Upper lobe of left lung (tissue), 4 donors: ENCODE results near the gene CYB5A.

Experiments
- CTCF ChIP-seq, 6 experiments: fragments of 450-650 bp in 4 of 6; fragments of 200-600 bp in 2 of 6; sonication (generic) in 2 of 6; IDR thresholded peaks; one replicate each; pipeline ENCODE4 v1.5.1; 2016 to 2019; ENCODE audit warnings: antibody characterized with exemption in 6 of 6
- POLR2A ChIP-seq, 4 donors: fragments of 450-650 bp; IDR thresholded peaks; one replicate each; pipeline ENCODE4 v1.5.1; 2016 to 2017; ENCODE audit warnings: antibody characterized with exemption in 4 of 4, mild to moderate bottlenecking in 2 of 4
- POLR2AphosphoS5 ChIP-seq, 2 donors: sonication (generic); formaldehyde crosslinking; IDR thresholded peaks; one replicate each; pipeline ENCODE4 v1.5.1; 2017; ENCODE audit warnings: antibody characterized with exemption in 2 of 2

GRCh38 chr18:74277296-74277695, 14.5 kb downstream of the CYB5A start:
- TF ChIP-seq CTCF (IDR thresholded peaks at IDR 0.05) (no peak), POLR2AphosphoS5 (IDR thresholded peaks at IDR 0.05) (no peak), POLR2A (IDR thresholded peaks at IDR 0.05) (no peak)
